ENCODE results near the gene TSPAN7.

- TF ChIP-seq CTCF (IDR thresholded peaks at IDR 0.05) = no peak
- TF ChIP-seq POLR2A (IDR thresholded peaks at IDR 0.05) = no peak
Observed at GRCh38 chrX:38646129-38646528, 84.8 kb downstream of the TSPAN7 start.

Data from vagina (tissue), 2 donors.